Stromal cell of bone marrow (primary cell): Measurements from ENCODE around the gene GNG13.
"Not testable (repeated sequence)": the region's sequence is repeated elsewhere in the genome, so short reads cannot be mapped to it uniquely, and the experiment has no call there.

Experiments used
- DNase-seq: peaks from one replicate; pipeline ENCODE4 v3.0.0-alpha.2; 2012; ENCODE audit warnings: low read depth

Gene GNG13

DNA sequence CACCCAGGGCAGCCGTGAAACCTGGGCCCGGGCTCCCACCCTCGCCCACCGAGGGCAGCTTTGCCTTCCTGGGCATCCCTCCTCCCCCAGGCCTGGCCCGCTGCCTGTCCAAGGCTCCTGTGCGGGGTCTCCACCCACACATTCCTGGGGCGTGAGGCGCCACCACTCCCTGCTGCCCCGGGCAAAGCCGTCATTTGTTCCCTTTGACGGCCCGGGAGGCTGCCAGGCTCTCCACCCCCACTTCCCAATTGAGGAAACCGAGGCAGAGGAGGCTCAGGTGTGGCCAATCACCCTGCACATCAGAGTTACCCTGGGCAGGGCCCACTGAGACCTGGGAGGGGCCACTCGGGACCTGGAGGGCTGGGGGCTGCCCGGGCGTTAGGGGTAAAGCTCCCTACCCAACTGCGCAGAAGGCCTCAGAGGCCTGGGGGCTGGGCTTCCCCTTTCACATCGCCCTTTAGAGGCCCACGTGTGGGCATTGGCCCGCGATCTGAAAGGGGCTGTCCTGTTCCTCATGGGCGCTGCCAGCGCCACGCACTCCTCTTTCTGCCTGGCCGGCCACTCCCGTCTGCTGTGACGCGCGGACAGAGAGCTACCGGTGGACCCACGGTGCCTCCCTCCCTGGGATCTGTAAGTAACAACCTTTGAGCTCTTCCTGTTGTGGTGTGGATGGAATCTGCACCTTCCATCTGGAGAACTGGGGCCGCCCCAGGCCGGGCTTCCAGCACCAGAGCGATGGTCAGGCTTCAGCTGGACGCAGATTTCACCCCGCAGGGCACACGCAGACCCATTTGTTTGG, 39.8 kb downstream of the GNG13 start, which contains the start of gene MSLN:
TSS of gene MSLN (plus strand) at position 190 of the 799 bp plus-strand sequence. CDS start 1,947 bp downstream, outside the sequence.
- no peak for DNase-seq

DNA sequence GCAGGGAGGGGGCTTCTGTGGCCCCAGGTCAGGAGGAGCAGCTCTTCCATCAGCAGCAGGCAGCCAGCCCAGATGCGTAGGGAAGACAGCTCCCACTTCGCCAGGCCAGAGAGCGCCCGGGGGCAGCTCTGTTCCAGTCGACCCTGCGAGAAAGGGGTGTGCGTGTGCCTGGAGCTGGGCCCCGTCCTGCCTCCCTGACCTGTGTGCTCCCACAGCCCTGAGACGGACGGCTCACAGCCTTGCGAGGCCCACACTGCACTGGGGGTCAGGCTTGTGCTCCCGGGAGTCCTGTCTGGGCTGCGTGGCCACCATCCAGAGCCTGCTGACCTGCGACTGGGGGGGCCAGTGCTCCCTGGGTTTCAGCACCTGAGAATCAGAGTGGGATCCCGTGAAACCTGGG, 40.5 kb downstream of the GNG13 start:
- DNase-seq, result no peak

GRCh38 chr16:759110-759910, 41.2 kb downstream of the GNG13 start:
- no peak for DNase-seq

DNA sequence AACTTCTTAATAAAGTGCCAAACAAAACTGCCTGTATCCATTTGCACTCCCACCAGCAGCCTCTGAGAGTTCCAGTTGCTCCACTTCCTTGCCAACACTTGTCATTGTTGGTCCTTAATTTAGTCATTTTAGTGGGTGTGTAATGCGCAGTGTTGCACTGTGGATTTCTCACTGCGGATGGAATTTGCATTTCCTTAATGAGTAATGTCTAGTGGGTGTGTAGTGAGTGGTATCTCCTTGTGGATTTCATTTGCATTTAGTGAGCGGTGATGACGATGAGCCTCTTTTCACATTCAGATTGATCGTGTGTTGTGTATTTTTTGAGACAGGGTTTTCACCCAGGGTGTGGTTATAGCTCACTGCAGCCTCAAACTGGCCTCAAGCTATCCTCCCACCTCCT, 44.1 kb downstream of the GNG13 start:
- no peak for DNase-seq

DNA sequence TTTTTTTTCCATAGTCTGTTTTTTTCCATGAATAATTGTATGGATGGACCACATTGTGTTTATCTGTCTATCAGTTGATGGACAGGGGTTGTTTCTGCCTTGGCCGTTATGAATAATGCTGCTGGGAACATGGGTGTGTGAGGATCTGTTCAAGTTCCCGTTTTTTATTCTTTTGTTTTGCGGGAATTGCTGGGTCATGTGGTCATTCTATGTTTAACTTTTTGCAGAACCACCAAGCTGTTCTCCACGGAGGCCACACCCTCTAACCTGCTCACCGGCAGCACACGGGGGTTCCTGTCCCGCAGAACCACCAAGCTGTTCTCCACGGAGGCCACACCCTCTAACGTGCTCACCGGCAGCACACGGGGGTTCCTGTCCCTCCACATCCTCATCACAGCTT, 45.9 kb downstream of the GNG13 start:
- DNase-seq, result no peak

GRCh38 chr16:754121-754607, 46.4 kb downstream of the GNG13 start:
- not testable (repeated sequence) for DNase-seq

GRCh38 chr16:752007-752312, 48.6 kb downstream of the GNG13 start:
- no peak for DNase-seq

GRCh38 chr16:751152-752006, 49.2 kb downstream of the GNG13 start:
- DNase-seq, result no peak

- no peak for DNase-seq
Observed at GRCh38 chr16:750485-750884, 50.0 kb downstream of the GNG13 start.

GRCh38 chr16:749010-749409, 51.5 kb downstream of the GNG13 start:
- DNase-seq, result peak; percentile 72
